Prostate gland (tissue), 2 donors: ENCODE data around the gene MIR17HG. TPM values are rescaled to one million over a fixed set of nuclear protein-coding genes. Genes with fewer than 3 reads are reported as not detected.

ENCODE experiments used
- DNase-seq: peaks from one replicate; pipeline ENCODE4 v3.0.0-alpha.2; 2019; ENCODE audit warnings: low spot score
- H3K27ac ChIP-seq, 2 donors: fragments of 200-600 bp; sonication (generic); 2 replicates each; pipeline ENCODE4 v1.5.1; 2017 to 2019
- H3K27me3 ChIP-seq: fragments of 200-600 bp; sonication (generic); replicated peaks from 2 replicates; pipeline ENCODE4 v1.5.1; 2019; ENCODE audit not compliant: insufficient read depth
- H3K36me3 ChIP-seq, 2 donors: fragments of 200-600 bp; sonication (generic); 1 replicate in 1 of 2; 2 replicates in 1 of 2; pipeline versions ENCODE4 v1.5.1 to v1.8.1; 2017 to 2019
- H3K4me1 ChIP-seq: fragments of 200-600 bp; sonication (generic); replicated peaks from 2 replicates; pipeline ENCODE4 v1.5.1; 2019
- H3K4me3 ChIP-seq, 2 donors: fragments of 200-600 bp; sonication (generic); 2 replicates each; pipeline ENCODE4 v1.5.1; 2017 to 2019
- H3K9me3 ChIP-seq: fragments of 200-600 bp; sonication (generic); 2 replicates; pipeline ENCODE4 v1.5.1; 2017
- POLR2A ChIP-seq: fragments of 450-650 bp; IDR thresholded peaks from one replicate; pipeline ENCODE4 v1.6.1; 2016; ENCODE audit warnings: antibody characterized with exemption, mild to moderate bottlenecking
- POLR2AphosphoS5 ChIP-seq: sonication (generic); formaldehyde crosslinking; IDR thresholded peaks from one replicate; pipeline ENCODE4 v1.6.1; 2017; ENCODE audit warnings: antibody characterized with exemption
- WGBS: methylation state at CpG from one replicate; pipeline ENCODE4 v1.1.5; 2018; 5-methylcytosine and 5-hydroxymethylcytosine counted together
- intact Hi-C: fragments of 100-400 bp; cut with DNase I; formaldehyde crosslinking; loops from one replicate; pipeline ENCODE4 v1.14.2; 2022
- total RNA-seq, 2 donors: library from RNA; depleted of rRNA; stranded (reverse); fragments of >200 nt; gene quantifications; one replicate each; pipeline ENCODE4 v1.1.0, GENCODE V29; 2016
- TF ChIP-seq, protein P1 (sequence below), 4 experiments: fragments of 200-600 bp in 2 of 4; fragments of 450-650 bp in 2 of 4; sonication (generic) in 2 of 4; IDR thresholded peaks; 1 replicate in 3 of 4; 2 replicates in 1 of 4; pipeline ENCODE4 v1.5.1; 2016 to 2019; ENCODE audit warnings: antibody characterized with exemption in 4 of 4, mild to moderate bottlenecking in 2 of 4, moderate library complexity in 2 of 4

Gene MIR17HG
- total RNA-seq, 2 donors from 2014 or later, result 1.0 to 2.9 TPM

GRCh38 chr13:91355099-91355825 is 7.8 kb downstream of the MIR17HG start:
- Histone ChIP-seq H3K27me3 (no peaks in the 10 kb centered on the region), H3K4me3 (no peak overlapping the region), H3K4me1 (no peaks in the 10 kb centered on the region), H3K9me3 (no peaks in the 10 kb centered on the region), H3K27ac (no peak overlapping the region), H3K36me3 (no peaks in the 10 kb centered on the region)
- DNase-seq, result no peak
- intact Hi-C loops, result no loop called here
- TF ChIP-seq, protein P1, sequence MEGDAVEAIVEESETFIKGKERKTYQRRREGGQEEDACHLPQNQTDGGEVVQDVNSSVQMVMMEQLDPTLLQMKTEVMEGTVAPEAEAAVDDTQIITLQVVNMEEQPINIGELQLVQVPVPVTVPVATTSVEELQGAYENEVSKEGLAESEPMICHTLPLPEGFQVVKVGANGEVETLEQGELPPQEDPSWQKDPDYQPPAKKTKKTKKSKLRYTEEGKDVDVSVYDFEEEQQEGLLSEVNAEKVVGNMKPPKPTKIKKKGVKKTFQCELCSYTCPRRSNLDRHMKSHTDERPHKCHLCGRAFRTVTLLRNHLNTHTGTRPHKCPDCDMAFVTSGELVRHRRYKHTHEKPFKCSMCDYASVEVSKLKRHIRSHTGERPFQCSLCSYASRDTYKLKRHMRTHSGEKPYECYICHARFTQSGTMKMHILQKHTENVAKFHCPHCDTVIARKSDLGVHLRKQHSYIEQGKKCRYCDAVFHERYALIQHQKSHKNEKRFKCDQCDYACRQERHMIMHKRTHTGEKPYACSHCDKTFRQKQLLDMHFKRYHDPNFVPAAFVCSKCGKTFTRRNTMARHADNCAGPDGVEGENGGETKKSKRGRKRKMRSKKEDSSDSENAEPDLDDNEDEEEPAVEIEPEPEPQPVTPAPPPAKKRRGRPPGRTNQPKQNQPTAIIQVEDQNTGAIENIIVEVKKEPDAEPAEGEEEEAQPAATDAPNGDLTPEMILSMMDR (IDR thresholded peaks at IDR 0.05), result no peak
- TF ChIP-seq POLR2A, result no peak
- TF ChIP-seq POLR2AphosphoS5, result no peak
- 96% methylated on average over 6 of the region's 6 CpGs for WGBS

- Histone ChIP-seq H3K4me3 (no peak overlapping the region), H3K36me3 (no peaks in the 10 kb centered on the region), H3K27ac (no peak overlapping the region), H3K4me1 (no peaks in the 10 kb centered on the region), H3K27me3 (no peaks in the 10 kb centered on the region), H3K9me3 (no peaks in the 10 kb centered on the region)
- TF ChIP-seq POLR2AphosphoS5, result no peak
- TF ChIP-seq, protein P1 (IDR thresholded peaks at IDR 0.05), result no peak
- TF ChIP-seq POLR2A, result no peak
- intact Hi-C loops, result no loop called here
- WGBS, result 94% methylated on average over 6 of the region's 6 CpGs
- no peak for DNase-seq
These were observed 8.6 kb downstream of the MIR17HG start for GRCh38 chr13:91355826-91356710.

DNA sequence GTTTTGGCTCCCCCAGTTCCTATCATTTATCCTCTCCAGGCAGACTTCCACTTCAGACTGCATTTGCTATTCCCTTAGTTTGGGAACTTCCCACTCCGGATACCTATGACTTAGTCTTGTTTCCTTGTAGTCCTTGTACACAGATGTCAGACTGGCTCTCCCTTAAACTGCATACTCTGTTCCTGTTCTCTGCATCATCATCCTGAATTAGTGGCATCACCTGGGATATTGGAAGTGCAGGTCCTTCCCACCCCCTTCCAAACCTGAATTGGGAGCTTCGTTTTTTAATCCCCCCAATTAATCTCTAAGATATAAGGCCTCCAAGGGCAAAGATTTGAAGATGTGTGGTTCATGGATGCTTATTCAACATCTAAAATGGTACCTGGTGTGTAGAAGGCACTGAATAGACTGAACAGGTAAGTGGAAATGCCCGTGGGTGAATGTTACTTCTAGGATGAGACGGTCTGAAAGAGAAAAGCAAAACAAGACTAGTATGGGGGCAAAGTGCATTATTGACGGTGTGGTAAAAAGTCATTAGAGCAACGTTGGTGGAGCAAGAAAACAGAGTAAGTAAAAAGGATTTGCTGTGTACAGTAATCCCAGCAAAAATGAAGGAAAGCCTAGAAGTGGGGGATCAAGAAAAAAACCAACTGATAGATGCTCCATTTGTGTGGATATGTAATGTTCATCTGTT is 9.6 kb downstream of the MIR17HG start:
- Histone ChIP-seq H3K27ac (no peak overlapping the region), H3K36me3 (no peaks in the 10 kb centered on the region), H3K4me1 (no peaks in the 10 kb centered on the region), H3K4me3 (no peak overlapping the region), H3K27me3 (no peaks in the 10 kb centered on the region), H3K9me3 (no peaks in the 10 kb centered on the region)
- no peak for DNase-seq
- WGBS, result 78% methylated on average over 6 of the region's 6 CpGs
- intact Hi-C loops, result no loop called here
- TF ChIP-seq POLR2A (no peak), POLR2AphosphoS5 (no peak)
- TF ChIP-seq, protein P1 (IDR thresholded peaks at IDR 0.05), result no peak

DNA sequence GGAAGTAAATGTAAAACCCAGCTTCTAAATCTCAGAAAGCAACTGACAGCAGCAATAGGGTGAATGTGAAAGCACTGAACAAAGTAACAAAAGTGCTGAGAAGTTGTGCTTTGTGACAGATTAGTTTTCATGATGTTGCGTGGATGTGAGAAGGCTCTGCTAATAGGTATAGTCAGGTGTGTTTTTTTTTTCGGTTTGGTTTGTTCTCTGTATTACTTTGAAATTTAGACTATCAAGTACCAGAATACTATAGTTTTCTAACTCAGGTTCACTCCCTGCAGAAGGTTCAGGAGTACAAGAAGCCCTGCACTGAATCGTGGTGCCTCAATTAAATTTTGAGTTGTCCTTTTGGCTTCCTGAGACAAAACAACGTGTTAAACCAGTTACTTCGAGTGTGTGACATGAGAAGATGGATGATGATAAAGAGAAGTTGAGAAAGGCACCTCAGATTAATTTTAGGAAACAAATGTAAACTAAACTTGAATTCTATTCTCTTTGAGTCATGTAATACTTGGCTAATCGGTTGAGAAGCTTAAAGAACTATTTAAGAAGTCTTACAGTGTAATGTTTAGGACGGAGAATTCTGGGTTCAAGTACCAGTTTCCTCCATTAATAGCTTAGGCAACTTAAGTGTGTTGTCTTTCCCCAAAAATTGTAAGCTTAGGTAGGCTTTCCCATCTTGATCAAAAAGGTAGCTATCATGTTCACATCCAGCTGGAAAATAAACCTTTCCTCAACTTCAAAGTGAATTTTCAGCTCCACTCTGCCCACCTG is 10.3 kb downstream of the MIR17HG start:
- intact Hi-C loops, result no loop called here
- Histone ChIP-seq H3K27ac (no peak overlapping the region), H3K4me1 (no peaks in the 10 kb centered on the region), H3K36me3 (no peaks in the 10 kb centered on the region), H3K27me3 (no peaks in the 10 kb centered on the region), H3K9me3 (no peaks in the 10 kb centered on the region), H3K4me3 (no peak overlapping the region)
- no peak for DNase-seq
- TF ChIP-seq, protein P1 (IDR thresholded peaks at IDR 0.05), result no peak
- TF ChIP-seq POLR2AphosphoS5 (no peak), POLR2A (no peak)
- 61% methylated on average over 7 of the region's 7 CpGs for WGBS
